Sigmoid colon (tissue), 7 donors: ENCODE data around the gene TSPEAR. TPM values are rescaled to one million over a fixed set of nuclear protein-coding genes. Genes with fewer than 3 reads are reported as not detected.

Experiments
- DNase-seq: peaks from one replicate; pipeline ENCODE4 v3.0.0-alpha.2; 2019
- H3K27ac ChIP-seq, 4 donors: fragments of 200-600 bp; sonication (generic); one replicate each; pipeline ENCODE4 v1.5.1; 2016 to 2019; ENCODE audit warnings: mild to moderate bottlenecking in 1 of 4
- H3K27me3 ChIP-seq, 3 donors: fragments of 200-600 bp; sonication (generic); one replicate each; pipeline ENCODE4 v1.5.1; 2019; ENCODE audit warnings: mild to moderate bottlenecking in 1 of 3
- H3K36me3 ChIP-seq, 4 donors: fragments of 200-600 bp; sonication (generic); one replicate each; pipeline ENCODE4 v1.5.1; 2016 to 2019
- H3K4me1 ChIP-seq, 4 donors: fragments of 200-600 bp; sonication (generic); one replicate each; pipeline ENCODE4 v1.5.1; 2017 to 2019
- H3K4me3 ChIP-seq, 4 donors: fragments of 200-600 bp; sonication (generic); one replicate each; pipeline ENCODE4 v1.5.1; 2017 to 2019; ENCODE audit warnings: mild to moderate bottlenecking in 2 of 4, moderate library complexity in 1 of 4
- H3K9me3 ChIP-seq, 4 donors: fragments of 200-600 bp in 3 of 4; sonication (generic) in 3 of 4; one replicate each; pipeline versions ENCODE4 v1.5.1 to v1.6.1; 2013 to 2019
- CTCF ChIP-seq, 4 experiments: fragments of 450-650 bp in 3 of 4; fragments of 200-600 bp in 1 of 4; IDR thresholded peaks; one replicate each; pipeline ENCODE4 v1.5.1; 2016 to 2019; ENCODE audit warnings: antibody characterized with exemption in 4 of 4, mild to moderate bottlenecking in 3 of 4, moderate library complexity in 2 of 4
- EP300 ChIP-seq, 4 donors: sonication (generic); formaldehyde crosslinking; IDR thresholded peaks; one replicate each; pipeline ENCODE4 v1.6.1; 2017; ENCODE audit warnings: antibody characterized with exemption in 4 of 4
- POLR2A ChIP-seq, 2 donors: fragments of 450-650 bp; IDR thresholded peaks; one replicate each; pipeline ENCODE4 v1.6.1; 2016; ENCODE audit warnings: antibody characterized with exemption in 2 of 2, mild to moderate bottlenecking in 2 of 2, moderate library complexity in 2 of 2
- POLR2AphosphoS5 ChIP-seq, 4 donors: sonication (generic); formaldehyde crosslinking; IDR thresholded peaks; one replicate each; pipeline ENCODE4 v1.6.1; 2017; ENCODE audit warnings: antibody characterized with exemption in 4 of 4
- WGBS, 2 donors: extraction: QIAGEN DNeasy Blood & Tissue Kit; methylation state at CpG; one replicate each; pipeline ENCODE4 v1.1.7; 2013; 5-methylcytosine and 5-hydroxymethylcytosine counted together
- intact Hi-C: fragments of 100-400 bp; cut with DNase I; formaldehyde crosslinking; loops from one replicate; pipeline ENCODE4 v1.15.1; 2023
- polyA plus RNA-seq, 3 donors: library from polyadenylated mRNA; stranded (reverse); fragments of 200-250 nt; gene quantifications; one replicate each; pipeline ENCODE4 v1.2.3, GENCODE V29; 2013
- total RNA-seq, 4 donors: library from RNA; depleted of rRNA; stranded (reverse); fragments of >200 nt; gene quantifications; one replicate each; pipeline ENCODE4 v1.1.0, GENCODE V29; 2016
- donor health status: healthy with polysubstance abuse.
- donor health status: Bipolar disorder and iron deficiency.
- donor health status: healthy.

The TSPEAR gene
- total and polyA plus RNA-seq, 7 donors, result under 0.01 to 0.20 TPM; not detected in 5

GRCh38 chr21:44517175-44517899, 194.0 kb downstream of the TSPEAR start:
- no peaks in the 10 kb centered on the region for H3K27me3 ChIP-seq
- no peaks in the 10 kb centered on the region for H3K4me1 ChIP-seq
- H3K27ac ChIP-seq, result no peak overlapping the region
- 76 to 89% methylated on average over 15 of the region's 15 CpGs for WGBS, 2 donors
- TF ChIP-seq POLR2A (IDR thresholded peaks at IDR 0.05) (no peak), CTCF (IDR thresholded peaks at IDR 0.05) (no peak), EP300 (IDR thresholded peaks at IDR 0.05) (no peak), POLR2AphosphoS5 (IDR thresholded peaks at IDR 0.05) (no peak)
- no peaks in the 10 kb centered on the region for H3K36me3 ChIP-seq
- intact Hi-C loops, result no loop called here
- no peak for DNase-seq
- no peak overlapping the region for H3K4me3 ChIP-seq
- H3K9me3 ChIP-seq, result no peaks in the 10 kb centered on the region

- intact Hi-C loops, result no loop called here
- no peak for TF ChIP-seq CTCF (IDR thresholded peaks at IDR 0.05)
- TF ChIP-seq POLR2AphosphoS5 (IDR thresholded peaks at IDR 0.05), result no peak
- TF ChIP-seq EP300 (IDR thresholded peaks at IDR 0.05), result no peak
- TF ChIP-seq POLR2A (IDR thresholded peaks at IDR 0.05), result no peak
- H3K27ac ChIP-seq, result no peak overlapping the region
- H3K27me3 ChIP-seq, result no peaks in the 10 kb centered on the region
- H3K36me3 ChIP-seq, result no peaks in the 10 kb centered on the region
- DNase-seq, result no peak
- WGBS, 2 donors, result 87 to 90% methylated on average over 10 of the region's 10 CpGs
- no peaks in the 10 kb centered on the region for H3K9me3 ChIP-seq
- H3K4me1 ChIP-seq, result no peaks in the 10 kb centered on the region
- H3K4me3 ChIP-seq, result no peak overlapping the region
These were observed 194.6 kb downstream of the TSPEAR start for GRCh38 chr21:44516828-44517174.

GRCh38 chr21:44516342-44516741, 195.0 kb downstream of the TSPEAR start:
- Histone ChIP-seq H3K4me1 (no peaks in the 10 kb centered on the region), H3K4me3 (no peak overlapping the region), H3K27ac (no peak overlapping the region), H3K9me3 (no peaks in the 10 kb centered on the region), H3K36me3 (no peaks in the 10 kb centered on the region), H3K27me3 (no peaks in the 10 kb centered on the region)
- WGBS, 2 donors, result 74 to 84% methylated on average over 13 of the region's 13 CpGs
- no peak for DNase-seq
- TF ChIP-seq CTCF (IDR thresholded peaks at IDR 0.05) (no peak), POLR2A (IDR thresholded peaks at IDR 0.05) (no peak), EP300 (IDR thresholded peaks at IDR 0.05) (no peak), POLR2AphosphoS5 (IDR thresholded peaks at IDR 0.05) (no peak)
- intact Hi-C loops, result no loop called here

GRCh38 chr21:44515359-44516165, 195.8 kb downstream of the TSPEAR start:
- H3K36me3 ChIP-seq, result no peaks in the 10 kb centered on the region
- TF ChIP-seq POLR2A (IDR thresholded peaks at IDR 0.05) (no peak), CTCF (IDR thresholded peaks at IDR 0.05) (no peak), EP300 (IDR thresholded peaks at IDR 0.05) (no peak), POLR2AphosphoS5 (IDR thresholded peaks at IDR 0.05) (no peak)
- no peaks in the 10 kb centered on the region for H3K9me3 ChIP-seq
- no peak for DNase-seq
- intact Hi-C loops, result no loop called here
- no peak overlapping the region for H3K27ac ChIP-seq
- no peak overlapping the region for H3K4me3 ChIP-seq
- WGBS, 2 donors, result 88 to 90% methylated on average over 32 of the region's 32 CpGs
- H3K4me1 ChIP-seq, result peaks cover 0 to 3% (median 1%) of the 10 kb centered on the region in 4 donors
- peaks cover 0 to 3% (median 3%) of the 10 kb centered on the region in 3 donors for H3K27me3 ChIP-seq
